HG03439 (cell line): Measurements from ENCODE around the gene DHX38.

Experiments used
- ATAC-seq: cut with Tn5 transposase; IDR thresholded peaks from one replicate; pipeline ENCODE4 v1.9.1; 2021; ENCODE audit warnings: mild to moderate bottlenecking, moderate library complexity; ENCODE audit not compliant: unreplicated experiment

The DHX38 gene

GRCh38 chr16:72162105-72162692 lies 68.6 kb downstream of the DHX38 start:
- ATAC-seq: no peak
